ENCODE data around the gene GBF1. TPM values are rescaled to one million over a fixed set of nuclear protein-coding genes. Genes with fewer than 3 reads are reported as not detected.

Gene GBF1
- total RNA-seq, 1 experiment from 2014 or later = 69.8 TPM

DNA sequence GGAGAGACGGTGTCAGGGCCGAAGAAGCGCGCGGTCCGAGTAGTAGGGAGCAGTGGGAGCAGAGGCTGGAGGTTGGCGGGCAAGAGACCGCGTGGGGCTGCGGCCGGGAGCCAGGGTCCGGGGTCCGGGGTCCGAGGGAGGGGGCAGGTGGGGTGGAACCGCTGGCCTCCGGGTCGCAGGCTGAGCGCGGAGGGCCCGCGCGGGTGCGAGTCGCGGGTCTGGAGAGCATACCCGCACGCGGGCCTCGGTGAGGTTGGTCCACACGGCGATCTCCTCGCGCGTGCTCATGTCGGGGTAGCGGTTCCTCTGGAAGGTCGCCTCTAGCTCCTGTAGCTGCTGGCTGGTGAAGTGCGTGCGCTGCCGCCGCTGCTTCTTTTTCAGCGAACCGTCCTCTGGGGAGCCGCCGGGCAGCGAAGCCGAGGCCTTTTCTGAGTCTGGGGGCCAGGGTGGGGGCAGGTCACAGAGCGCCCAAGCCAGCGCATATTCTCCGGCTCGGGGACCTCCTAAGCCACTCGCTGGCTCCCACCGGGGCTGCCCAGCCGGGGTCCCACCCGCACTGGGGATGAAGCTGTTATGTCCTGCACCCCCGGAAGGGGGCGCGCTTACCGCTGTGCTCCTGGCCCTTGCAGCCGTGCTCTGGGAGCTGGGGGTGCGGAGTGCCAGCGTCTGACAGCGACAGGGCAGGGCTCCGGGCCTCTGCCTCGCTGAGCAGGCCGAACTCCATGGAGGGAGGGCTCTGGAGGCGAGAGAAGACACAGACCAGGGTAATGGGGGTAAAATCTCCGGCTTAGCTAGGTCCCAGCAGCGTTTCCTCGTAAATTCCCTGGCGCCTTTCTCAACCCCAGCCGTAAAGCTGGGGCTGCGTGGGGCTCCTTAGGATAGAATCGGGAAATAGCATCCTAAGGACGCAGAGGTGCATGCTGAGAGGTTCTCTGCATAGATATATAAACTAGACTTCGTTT, 13.7 kb upstream of the GBF1 start:
- ChIA-PET POLR2A (interaction anchor here (1.4 kb wide), 1 partner anchor 14 kb away, joined by 5 read pairs; the partner anchor contains the start of gene GBF1), CTCF (interaction anchor here (0.5 to 4.1 kb wide), 20 partner anchors 9 to 352 kb away, joined by 3 to 115 read pairs (median 6); partner anchors contain the start of genes CUEDC2, GBF1, NFKB2 and PITX3)
- peak; percentile 58 to 77 for DNase-seq
- Histone ChIP-seq H3K27me3 (replicated peaks; ENCODE audit: control insufficient read depth, insufficient read depth, low read length) (peaks cover 1% of the 10 kb centered on the region; the same call in 1 of the 2 replicates), H3K36me3 (ENCODE audit: control insufficient read depth, insufficient read depth, low read length) (no peaks in the 10 kb centered on the region; the same call in 1 of the 2 replicates), H3K4me1 (peaks cover 15% of the 10 kb centered on the region), H3K4me3 (ENCODE audit: low read depth, low read length) (peak overlapping the region; percentile 47), H3K9me3 (no peaks in the 10 kb centered on the region)
- no peak overlapping the region for H3K27ac Mint-ChIP-seq (ENCODE audit: unreplicated experiment)
- H3K4me1 Mint-ChIP-seq (ENCODE audit: low read depth, unreplicated experiment) = no peaks in the 10 kb centered on the region
- no peaks in the 10 kb centered on the region for H3K9me3 Mint-ChIP-seq (ENCODE audit: unreplicated experiment)
- H3K4me3 Mint-ChIP-seq (ENCODE audit: unreplicated experiment) = peak overlapping the region; percentile 71
- intact Hi-C loops (cut with micrococcal nuclease; ENCODE audit: unreplicated experiment) = loop anchor here (2.0 kb wide), 2 partner anchors 163 to 247 kb away; partner anchors contain the start of gene NFKB2
- TF ChIP-seq, protein P1, sequence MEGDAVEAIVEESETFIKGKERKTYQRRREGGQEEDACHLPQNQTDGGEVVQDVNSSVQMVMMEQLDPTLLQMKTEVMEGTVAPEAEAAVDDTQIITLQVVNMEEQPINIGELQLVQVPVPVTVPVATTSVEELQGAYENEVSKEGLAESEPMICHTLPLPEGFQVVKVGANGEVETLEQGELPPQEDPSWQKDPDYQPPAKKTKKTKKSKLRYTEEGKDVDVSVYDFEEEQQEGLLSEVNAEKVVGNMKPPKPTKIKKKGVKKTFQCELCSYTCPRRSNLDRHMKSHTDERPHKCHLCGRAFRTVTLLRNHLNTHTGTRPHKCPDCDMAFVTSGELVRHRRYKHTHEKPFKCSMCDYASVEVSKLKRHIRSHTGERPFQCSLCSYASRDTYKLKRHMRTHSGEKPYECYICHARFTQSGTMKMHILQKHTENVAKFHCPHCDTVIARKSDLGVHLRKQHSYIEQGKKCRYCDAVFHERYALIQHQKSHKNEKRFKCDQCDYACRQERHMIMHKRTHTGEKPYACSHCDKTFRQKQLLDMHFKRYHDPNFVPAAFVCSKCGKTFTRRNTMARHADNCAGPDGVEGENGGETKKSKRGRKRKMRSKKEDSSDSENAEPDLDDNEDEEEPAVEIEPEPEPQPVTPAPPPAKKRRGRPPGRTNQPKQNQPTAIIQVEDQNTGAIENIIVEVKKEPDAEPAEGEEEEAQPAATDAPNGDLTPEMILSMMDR (IDR thresholded peaks at IDR 0.05; ENCODE audit: insufficient read depth in 1 of 2, low read depth in 1 of 2, low read length in 1 of 2, severe bottlenecking in 1 of 2, unreplicated experiment in 1 of 2) = peak; percentile 81 to 88
- H3K36me3 Mint-ChIP-seq (ENCODE audit: insufficient read depth, unreplicated experiment) = no peaks in the 10 kb centered on the region
- peaks cover 22% of the 10 kb centered on the region for H3K27me3 Mint-ChIP-seq (ENCODE audit: insufficient read depth, unreplicated experiment)
- BruUV-seq (replicated peaks) = no TSS peak

DNA sequence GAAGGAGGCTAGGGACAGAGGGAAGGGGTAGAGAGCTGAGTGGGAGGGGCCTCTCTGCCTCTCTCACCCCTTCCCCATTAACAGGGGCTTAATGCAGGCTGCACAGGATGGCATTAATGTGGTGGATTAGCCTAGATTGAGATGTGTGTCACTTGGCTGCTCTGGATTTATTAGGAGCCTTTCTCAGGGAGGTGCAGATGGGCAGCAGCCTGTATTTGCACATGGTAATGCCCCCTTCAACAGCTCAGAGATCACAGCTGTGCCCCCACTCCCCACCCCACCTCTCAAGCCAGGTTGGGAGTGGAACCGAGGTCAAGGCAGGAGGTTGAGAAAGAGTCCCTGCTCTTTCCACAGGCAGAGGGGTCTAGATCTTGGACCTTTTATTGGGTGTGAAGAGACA, 11.3 kb upstream of the GBF1 start:
- Mint-ChIP-seq H3K27ac (ENCODE audit: unreplicated experiment) (no peak overlapping the region), H3K27me3 (ENCODE audit: insufficient read depth, unreplicated experiment) (peaks cover 13% of the 10 kb centered on the region)

More for the DNA sequence above, 11.3 kb upstream of the GBF1 start:
- no peak for DNase-seq
- TF ChIP-seq, protein P1 (IDR thresholded peaks at IDR 0.05; ENCODE audit: insufficient read depth in 1 of 2, low read depth in 1 of 2, low read length in 1 of 2, severe bottlenecking in 1 of 2, unreplicated experiment in 1 of 2) = no peak
- H3K9me3 ChIP-seq = no peaks in the 10 kb centered on the region
- POLR2A ChIA-PET = no interaction called here
- CTCF ChIA-PET = interaction anchor here (1.2 kb wide), 1 partner anchor 118 kb away, joined by 3 read pairs; no protein-coding TSS in a partner anchor
- intact Hi-C loops (cut with micrococcal nuclease; ENCODE audit: unreplicated experiment) = no loop called here
- H3K36me3 Mint-ChIP-seq (ENCODE audit: insufficient read depth, unreplicated experiment) = no peaks in the 10 kb centered on the region
- no peaks in the 10 kb centered on the region; the same call in 1 of the 2 replicates for H3K36me3 ChIP-seq (ENCODE audit: control insufficient read depth, insufficient read depth, low read length)
- peaks cover 11% of the 10 kb centered on the region for H3K4me1 ChIP-seq
- no peak overlapping the region for H3K4me3 ChIP-seq (ENCODE audit: low read depth, low read length)
- peaks cover 1% of the 10 kb centered on the region; the same call in 1 of the 2 replicates for H3K27me3 ChIP-seq (replicated peaks; ENCODE audit: control insufficient read depth, insufficient read depth, low read length)
- no peaks in the 10 kb centered on the region for H3K9me3 Mint-ChIP-seq (ENCODE audit: unreplicated experiment)
- H3K4me1 Mint-ChIP-seq (ENCODE audit: low read depth, unreplicated experiment) = no peaks in the 10 kb centered on the region
- no TSS peak for BruUV-seq (replicated peaks)
- no peak overlapping the region for H3K4me3 Mint-ChIP-seq (ENCODE audit: unreplicated experiment)
